Gastroesophageal sphincter (tissue), 3 donors: ENCODE results near the gene RHEBL1.

Experiments used
- EP300 ChIP-seq: sonication (generic); formaldehyde crosslinking; IDR thresholded peaks from one replicate; pipeline ENCODE4 v1.6.1; 2017; ENCODE audit warnings: antibody characterized with exemption, mild to moderate bottlenecking
- POLR2AphosphoS5 ChIP-seq: sonication (generic); formaldehyde crosslinking; IDR thresholded peaks from one replicate; pipeline ENCODE4 v1.6.1; 2017; ENCODE audit warnings: antibody characterized with exemption
- TF ChIP-seq, protein P1 (sequence below), 4 experiments: fragments of 200-600 bp in 2 of 4; fragments of 450-650 bp in 2 of 4; sonication (generic) in 1 of 4; IDR thresholded peaks; one replicate each; pipeline ENCODE4 v1.5.1; 2017 to 2019; ENCODE audit warnings: antibody characterized with exemption in 4 of 4, mild to moderate bottlenecking in 2 of 4, moderate library complexity in 2 of 4

GRCh38 chr12:49088932-49089330 lies 19.2 kb upstream of the RHEBL1 start:
- TF ChIP-seq, protein P1, sequence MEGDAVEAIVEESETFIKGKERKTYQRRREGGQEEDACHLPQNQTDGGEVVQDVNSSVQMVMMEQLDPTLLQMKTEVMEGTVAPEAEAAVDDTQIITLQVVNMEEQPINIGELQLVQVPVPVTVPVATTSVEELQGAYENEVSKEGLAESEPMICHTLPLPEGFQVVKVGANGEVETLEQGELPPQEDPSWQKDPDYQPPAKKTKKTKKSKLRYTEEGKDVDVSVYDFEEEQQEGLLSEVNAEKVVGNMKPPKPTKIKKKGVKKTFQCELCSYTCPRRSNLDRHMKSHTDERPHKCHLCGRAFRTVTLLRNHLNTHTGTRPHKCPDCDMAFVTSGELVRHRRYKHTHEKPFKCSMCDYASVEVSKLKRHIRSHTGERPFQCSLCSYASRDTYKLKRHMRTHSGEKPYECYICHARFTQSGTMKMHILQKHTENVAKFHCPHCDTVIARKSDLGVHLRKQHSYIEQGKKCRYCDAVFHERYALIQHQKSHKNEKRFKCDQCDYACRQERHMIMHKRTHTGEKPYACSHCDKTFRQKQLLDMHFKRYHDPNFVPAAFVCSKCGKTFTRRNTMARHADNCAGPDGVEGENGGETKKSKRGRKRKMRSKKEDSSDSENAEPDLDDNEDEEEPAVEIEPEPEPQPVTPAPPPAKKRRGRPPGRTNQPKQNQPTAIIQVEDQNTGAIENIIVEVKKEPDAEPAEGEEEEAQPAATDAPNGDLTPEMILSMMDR (IDR thresholded peaks at IDR 0.05), result no peak
- TF ChIP-seq EP300, result no peak
- no peak for TF ChIP-seq POLR2AphosphoS5
